RWPE1 (cell line): ENCODE results near the gene HLA-C.

Experiments
- CTCF ChIA-PET: fragments of 350-600 bp; sonication (Branson Sonifier 250); formaldehyde crosslinking; extraction: SDS; loops from one replicate; lab custom pipeline; 2021; lab: Yijun Ruan, JAX
- POLR2A ChIA-PET: fragments of 400-600 bp; formaldehyde crosslinking; extraction: SDS; loops from one replicate; lab custom pipeline; 2020; ENCODE audit warnings: antibody characterized with exemption; ENCODE audit not compliant: low non-redundant PET; lab: Yijun Ruan, JAX
- DNase-seq: peaks from one replicate; pipeline ENCODE4 v3.0.0; 2012; ENCODE audit warnings: low spot score
- H3K27ac ChIP-seq: fragments of 450-650 bp; 2 replicates; pipeline ENCODE4 v1.5.1; 2017
- CTCF ChIP-seq: fragments of 450-650 bp; conservative IDR thresholded peaks from 2 replicates; pipeline ENCODE4 v1.5.1; 2017; ENCODE audit warnings: low read depth, mild to moderate bottlenecking

The HLA-C gene

GRCh38 chr6:31272836-31273626 lies 1.1 kb upstream of the HLA-C start:
- TF ChIP-seq CTCF, result no peak
- H3K27ac ChIP-seq, result no peak overlapping the region
- ChIA-PET POLR2A (no interaction called here), CTCF (no interaction called here)
- DNase-seq, result no peak

DNA sequence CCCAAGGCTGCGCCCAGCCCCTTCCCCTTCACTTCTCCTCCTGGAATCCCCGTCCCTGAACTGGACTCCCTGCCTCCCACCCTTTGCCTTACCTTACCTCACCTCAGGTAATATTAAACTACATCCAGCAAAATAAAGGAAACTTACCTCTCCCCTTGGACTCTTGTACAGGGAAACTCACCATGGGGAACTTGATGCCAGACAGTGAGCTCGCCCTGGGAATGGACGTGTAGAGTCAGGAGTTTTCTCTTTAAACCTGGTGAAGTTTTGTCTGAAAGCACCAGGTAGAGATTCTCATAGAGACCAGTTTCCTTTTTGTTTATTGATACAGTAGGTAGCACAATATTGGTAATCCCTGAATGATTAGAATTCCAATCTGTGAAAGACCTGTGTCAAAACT lies 544 bp upstream of the HLA-C start:
- H3K27ac ChIP-seq, result peak overlapping the region; percentile 73
- peak; percentile 2 for DNase-seq
- POLR2A ChIA-PET, result no interaction called here
- TF ChIP-seq CTCF, result no peak
- CTCF ChIA-PET, result no interaction called here

- H3K27ac ChIP-seq, result peak overlapping the region; percentile 73
- ChIA-PET POLR2A (no interaction called here), CTCF (no interaction called here)
- no peak for TF ChIP-seq CTCF
- DNase-seq, result peak; percentile 34
These were observed 878 bp downstream of the HLA-C start for GRCh38 chr6:31270788-31271640.

- no peak overlapping the region for H3K27ac ChIP-seq
- POLR2A ChIA-PET, result no interaction called here
- TF ChIP-seq CTCF, result no peak
- DNase-seq, result no peak
- CTCF ChIA-PET, result interaction anchor here (1.2 kb wide), 1 partner anchor 98 kb away, joined by 3 read pairs; no protein-coding TSS in a partner anchor
These were observed 3.1 kb downstream of the HLA-C start for GRCh38 chr6:31268836-31269235.

- H3K27ac ChIP-seq, result no peak overlapping the region
- ChIA-PET CTCF (interaction anchor here (1.2 kb wide), 1 partner anchor 98 kb away, joined by 3 read pairs; no protein-coding TSS in a partner anchor), POLR2A (no interaction called here)
- no peak for DNase-seq
- TF ChIP-seq CTCF, result no peak
These were observed 3.5 kb downstream of the HLA-C start for GRCh38 chr6:31268369-31268765.

- ChIA-PET CTCF (interaction anchor here (1.2 kb wide), 1 partner anchor 99 kb away, joined by 3 read pairs; no protein-coding TSS in a partner anchor), POLR2A (no interaction called here)
- no peak for DNase-seq
These were observed 4.1 kb downstream of the HLA-C start for GRCh38 chr6:31267651-31268368.

More at GRCh38 chr6:31267651-31268368, 4.1 kb downstream of the HLA-C start:
- TF ChIP-seq CTCF, result no peak
- H3K27ac ChIP-seq, result no peak overlapping the region
